ENCODE data around the gene BMPR1B. TPM values are rescaled to one million over a fixed set of nuclear protein-coding genes. Genes with fewer than 3 reads are reported as not detected.

BMPR1B gene
- total and polyA plus RNA-seq, 2 of the 8 experiments (the other 6 are each of a cell fraction or from before 2014, with no cell fraction given) = 0.14 to 1.1 TPM

DNA sequence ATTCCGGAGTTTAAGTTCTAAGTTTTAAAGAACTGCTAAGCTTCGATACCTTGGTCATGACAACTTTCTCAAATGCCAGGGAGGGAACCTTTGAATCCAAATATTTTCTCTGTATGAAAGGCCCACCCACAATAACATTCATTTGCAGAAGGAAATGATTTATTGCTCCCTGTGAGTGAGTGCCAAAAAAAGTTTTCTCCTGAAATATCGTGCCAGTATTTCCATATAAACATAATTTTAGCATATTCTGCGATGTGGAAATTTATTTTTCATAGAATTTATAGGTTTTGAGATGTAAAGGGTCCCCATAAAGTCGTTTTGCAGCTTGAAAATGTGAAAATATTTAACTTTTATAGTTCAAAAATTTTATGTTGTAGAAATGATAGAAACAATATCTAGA is 53.9 kb downstream of the BMPR1B start:
- no peak overlapping the region for H4K91ac ChIP-seq (replicated peaks; ENCODE audit: insufficient read length, low read length)
- no peak overlapping the region for H3K4ac ChIP-seq (replicated peaks; ENCODE audit: insufficient read length, low read depth, low read length)
- no peaks in the 10 kb centered on the region for H3K9me3 ChIP-seq (ENCODE audit: insufficient read depth in 2 of 2, low read depth in 1 of 2, low read length in 1 of 2)
- H3K79me1 ChIP-seq (ENCODE audit: low read depth, low read length) = no peaks in the 10 kb centered on the region
- H2BK5ac ChIP-seq (ENCODE audit: low read depth, low read length) = no peak overlapping the region
- POLR2A ChIA-PET (ENCODE audit: partially characterized antibody) = no interaction called here
- no peak overlapping the region for H2AFZ ChIP-seq (ENCODE audit: low read length)
- no peaks in the 10 kb centered on the region for H3K27me3 ChIP-seq (replicated peaks in 1 of 4; ENCODE audit: control insufficient read depth in 3 of 4, extremely low read depth in 1 of 4, insufficient read depth in 3 of 4, low read length in 3 of 4)
- H3K18ac ChIP-seq (ENCODE audit: extremely low read depth, low read length) = no peak overlapping the region
- no peaks in the 10 kb centered on the region for H4K20me1 ChIP-seq (replicated peaks in 1 of 2; ENCODE audit: control insufficient read depth in 1 of 2, insufficient read depth in 2 of 2, low read length in 2 of 2)
- no peak overlapping the region for H3K27ac ChIP-seq (ENCODE audit: low read depth, low read length)
- H3K4me2 ChIP-seq (ENCODE audit: insufficient read depth in 1 of 2, low read depth in 2 of 2, low read length in 2 of 2) = no peak overlapping the region
- H2BK20ac ChIP-seq (ENCODE audit: low read length) = no peak overlapping the region
- no peaks in the 10 kb centered on the region for H3K23me2 ChIP-seq (ENCODE audit: low read depth, low read length)
- no peak overlapping the region for H2BK12ac ChIP-seq (ENCODE audit: low read depth, low read length)
- no peak overlapping the region for H3K4me3 ChIP-seq (ENCODE audit: extremely low read depth in 1 of 4, insufficient read depth in 2 of 4, low read depth in 3 of 4, low read length in 4 of 4)
- H3K56ac ChIP-seq (replicated peaks; ENCODE audit: insufficient read length, low read depth, low read length) = no peak overlapping the region
- H3K14ac ChIP-seq (ENCODE audit: insufficient read length) = no peak overlapping the region
- peaks cover 0 to 2% (median 0%) of the 10 kb centered on the region in 4 experiments; a peak in 1 of 7 replicates for H3K4me1 ChIP-seq (replicated peaks in 1 of 4; ENCODE audit: control insufficient read depth in 3 of 4, insufficient read depth in 4 of 4, low read length in 3 of 4)
- WGBS, 2 experiments (ENCODE audit: extremely low coverage in 1 of 2, insufficient coverage in 1 of 2, insufficient read length in 1 of 2, insufficient replicate concordance in 2 of 2, low coverage in 1 of 2, low lambda C conversion rate in 2 of 2, missing lambda C conversion rate in 1 of 2) = 85% methylated on average over 5 of the region's 5 CpGs; no CpG with 5 or more reads in 1 of the 2 experiments
- H4K8ac ChIP-seq (ENCODE audit: extremely low read depth, insufficient read depth, low read length) = no peak overlapping the region
- H2AK5ac ChIP-seq (ENCODE audit: low read depth, low read length) = no peak overlapping the region
- CTCF ChIA-PET (ENCODE audit: partially characterized antibody) = interaction anchor here (1.1 kb wide), 1 partner anchor 8 kb away, joined by 3 read pairs; no protein-coding TSS in a partner anchor
- no peak overlapping the region for H3K9ac ChIP-seq (replicated peaks in 1 of 4; ENCODE audit: extremely low read depth in 1 of 4, low read depth in 3 of 4, low read length in 3 of 4)
- no peak overlapping the region for H2BK120ac ChIP-seq (replicated peaks; ENCODE audit: low read depth, low read length)
- no peak for FAIRE-seq
- no peak overlapping the region for H4K5ac ChIP-seq (ENCODE audit: insufficient read length, low read depth, low read length)
- H3K36me3 ChIP-seq (ENCODE audit: control insufficient read depth in 2 of 4, insufficient read depth in 4 of 4, low read length in 3 of 4) = no peaks in the 10 kb centered on the region
- H3K79me2 ChIP-seq (ENCODE audit: control insufficient read depth in 1 of 2, insufficient read depth in 2 of 2, low read length in 2 of 2) = no peaks in the 10 kb centered on the region
- H2BK15ac ChIP-seq (ENCODE audit: low read length) = no peak overlapping the region
- DNase-seq (ENCODE audit: low read depth in 1 of 2, low spot score in 2 of 2) = no peak
- no peak overlapping the region for H3K23ac ChIP-seq (ENCODE audit: insufficient read length)
- TF ChIP-seq CHD1 (IDR thresholded peaks at IDR 0.05; ENCODE audit: low read depth, low read length) (no peak), CTBP2 (IDR thresholded peaks at IDR 0.05; ENCODE audit: borderline replicate concordance, insufficient read depth, insufficient read length, low read length) (no peak), RXRA (IDR thresholded peaks at IDR 0.05; ENCODE audit: insufficient read depth, low read depth, low read length) (no peak)

Data from H1 (cell line).